ENCODE measurements around the gene ADAMTSL3. TPM values are rescaled to one million over a fixed set of nuclear protein-coding genes. Genes with fewer than 3 reads are reported as not detected.

Gene ADAMTSL3
- total RNA-seq, 1 experiment from 2014 or later, result 1.8 TPM

DNA sequence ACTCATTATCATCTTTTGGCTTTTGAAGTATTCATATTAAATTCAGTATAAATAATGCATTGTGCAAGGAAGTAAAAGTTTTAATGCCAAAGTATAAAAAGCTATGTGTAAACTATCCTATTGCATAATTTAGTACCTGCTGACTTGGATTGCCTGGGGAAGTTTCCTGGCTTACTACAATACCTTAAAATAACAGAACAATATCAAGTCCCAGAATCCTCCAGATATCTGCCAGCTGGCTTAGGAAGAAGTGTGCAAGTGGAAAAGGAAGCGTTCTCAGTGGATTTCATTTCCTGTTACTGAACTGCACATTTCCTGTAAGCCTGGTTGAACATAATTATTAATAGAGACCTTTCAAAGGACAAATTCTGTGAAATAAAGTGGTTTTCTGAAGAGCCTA is 236.7 kb downstream of the ADAMTSL3 start (continued):
- TF ChIP-seq, protein P1, sequence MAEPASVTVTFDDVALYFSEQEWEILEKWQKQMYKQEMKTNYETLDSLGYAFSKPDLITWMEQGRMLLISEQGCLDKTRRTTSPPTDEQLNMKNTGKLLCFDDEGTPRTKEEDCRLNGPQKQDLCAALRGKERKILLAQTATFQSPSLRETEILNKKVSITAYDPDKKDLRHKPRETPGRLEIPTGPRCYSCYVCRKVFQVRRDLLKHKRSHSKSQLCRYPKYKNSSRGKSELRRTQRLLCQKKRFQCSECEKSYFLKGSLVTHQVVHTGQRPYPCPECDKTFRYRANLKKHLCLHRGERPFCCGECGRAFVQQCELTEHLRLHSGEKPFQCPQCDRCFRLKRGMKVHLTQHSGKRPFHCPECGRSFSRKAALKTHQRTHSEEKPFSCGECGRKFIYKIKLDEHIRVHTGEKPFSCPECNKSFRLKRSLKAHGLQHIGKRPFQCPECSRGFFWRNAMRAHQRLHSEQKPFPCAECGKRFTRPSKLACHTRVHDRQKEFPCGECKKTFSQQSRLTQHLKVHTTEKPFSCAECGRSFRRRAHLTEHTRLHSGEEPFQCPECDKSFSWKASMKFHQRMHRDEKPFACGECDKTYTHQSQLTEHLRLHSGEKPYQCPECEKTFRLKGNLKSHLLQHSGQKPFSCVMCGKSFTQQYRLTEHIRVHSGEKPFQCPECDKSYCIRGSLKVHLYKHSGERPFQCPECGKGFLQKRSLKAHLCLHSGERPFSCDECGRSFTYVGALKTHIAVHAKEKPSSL (CRISPR knock-in tag; conservative IDR thresholded peaks at IDR 0.05), result no peak
- TF ChIP-seq, protein P2, sequence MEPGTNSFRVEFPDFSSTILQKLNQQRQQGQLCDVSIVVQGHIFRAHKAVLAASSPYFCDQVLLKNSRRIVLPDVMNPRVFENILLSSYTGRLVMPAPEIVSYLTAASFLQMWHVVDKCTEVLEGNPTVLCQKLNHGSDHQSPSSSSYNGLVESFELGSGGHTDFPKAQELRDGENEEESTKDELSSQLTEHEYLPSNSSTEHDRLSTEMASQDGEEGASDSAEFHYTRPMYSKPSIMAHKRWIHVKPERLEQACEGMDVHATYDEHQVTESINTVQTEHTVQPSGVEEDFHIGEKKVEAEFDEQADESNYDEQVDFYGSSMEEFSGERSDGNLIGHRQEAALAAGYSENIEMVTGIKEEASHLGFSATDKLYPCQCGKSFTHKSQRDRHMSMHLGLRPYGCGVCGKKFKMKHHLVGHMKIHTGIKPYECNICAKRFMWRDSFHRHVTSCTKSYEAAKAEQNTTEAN (CRISPR knock-in tag; IDR thresholded peaks at IDR 0.05), result no peak
- TF ChIP-seq TEAD1 (CRISPR knock-in tag; IDR thresholded peaks at IDR 0.05) (no peak), JUN (CRISPR knock-in tag; IDR thresholded peaks at IDR 0.05) (no peak), NFATC4 (CRISPR knock-in tag; IDR thresholded peaks at IDR 0.05) (no peak), MXD4 (CRISPR knock-in tag; IDR thresholded peaks at IDR 0.05; ENCODE audit: borderline replicate concordance) (no peak), JAZF1 (CRISPR knock-in tag; IDR thresholded peaks at IDR 0.05) (no peak)
- TF ChIP-seq, protein P3, sequence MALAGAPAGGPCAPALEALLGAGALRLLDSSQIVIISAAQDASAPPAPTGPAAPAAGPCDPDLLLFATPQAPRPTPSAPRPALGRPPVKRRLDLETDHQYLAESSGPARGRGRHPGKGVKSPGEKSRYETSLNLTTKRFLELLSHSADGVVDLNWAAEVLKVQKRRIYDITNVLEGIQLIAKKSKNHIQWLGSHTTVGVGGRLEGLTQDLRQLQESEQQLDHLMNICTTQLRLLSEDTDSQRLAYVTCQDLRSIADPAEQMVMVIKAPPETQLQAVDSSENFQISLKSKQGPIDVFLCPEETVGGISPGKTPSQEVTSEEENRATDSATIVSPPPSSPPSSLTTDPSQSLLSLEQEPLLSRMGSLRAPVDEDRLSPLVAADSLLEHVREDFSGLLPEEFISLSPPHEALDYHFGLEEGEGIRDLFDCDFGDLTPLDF (CRISPR knock-in tag; IDR thresholded peaks at IDR 0.05), result no peak
- TF ChIP-seq, protein P4, sequence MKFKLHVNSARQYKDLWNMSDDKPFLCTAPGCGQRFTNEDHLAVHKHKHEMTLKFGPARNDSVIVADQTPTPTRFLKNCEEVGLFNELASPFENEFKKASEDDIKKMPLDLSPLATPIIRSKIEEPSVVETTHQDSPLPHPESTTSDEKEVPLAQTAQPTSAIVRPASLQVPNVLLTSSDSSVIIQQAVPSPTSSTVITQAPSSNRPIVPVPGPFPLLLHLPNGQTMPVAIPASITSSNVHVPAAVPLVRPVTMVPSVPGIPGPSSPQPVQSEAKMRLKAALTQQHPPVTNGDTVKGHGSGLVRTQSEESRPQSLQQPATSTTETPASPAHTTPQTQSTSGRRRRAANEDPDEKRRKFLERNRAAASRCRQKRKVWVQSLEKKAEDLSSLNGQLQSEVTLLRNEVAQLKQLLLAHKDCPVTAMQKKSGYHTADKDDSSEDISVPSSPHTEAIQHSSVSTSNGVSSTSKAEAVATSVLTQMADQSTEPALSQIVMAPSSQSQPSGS (CRISPR knock-in tag; IDR thresholded peaks at IDR 0.05; ENCODE audit: borderline replicate concordance, low read depth), result no peak

DNA sequence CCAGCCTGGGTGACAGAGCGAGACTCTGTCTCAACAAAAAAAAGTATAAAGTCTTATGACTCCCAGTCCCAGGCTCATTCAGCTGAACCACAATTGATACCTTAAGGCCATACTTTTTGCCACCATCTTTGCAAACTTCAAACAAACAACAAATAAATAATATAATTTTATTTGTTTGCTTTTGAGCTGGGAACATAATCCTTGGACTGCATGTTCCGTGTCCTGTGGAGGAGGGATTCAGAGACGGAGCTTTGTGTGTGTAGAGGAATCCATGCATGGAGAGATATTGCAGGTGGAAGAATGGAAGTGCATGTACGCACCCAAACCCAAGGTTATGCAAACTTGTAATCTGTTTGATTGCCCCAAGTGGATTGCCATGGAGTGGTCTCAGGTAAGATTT is 238.6 kb downstream of the ADAMTSL3 start:
- CTCF ChIA-PET, result interaction anchor here (0.6 kb wide), 1 partner anchor 324 kb away, joined by 4 read pairs; no protein-coding TSS in a partner anchor
- Mint-ChIP-seq H3K4me3 (no peak overlapping the region), H3K36me3 (no peaks in the 10 kb centered on the region), H3K27ac (no peak overlapping the region), H3K27me3 (ENCODE audit: low read depth) (no peaks in the 10 kb centered on the region), H3K4me1 (no peaks in the 10 kb centered on the region), H3K9me3 (no peaks in the 10 kb centered on the region)
- ATAC-seq (no peak), DNase-seq (ENCODE audit: low spot score) (no peak)
- POLR2A ChIA-PET, result no interaction called here
- TF ChIP-seq, protein P5, sequence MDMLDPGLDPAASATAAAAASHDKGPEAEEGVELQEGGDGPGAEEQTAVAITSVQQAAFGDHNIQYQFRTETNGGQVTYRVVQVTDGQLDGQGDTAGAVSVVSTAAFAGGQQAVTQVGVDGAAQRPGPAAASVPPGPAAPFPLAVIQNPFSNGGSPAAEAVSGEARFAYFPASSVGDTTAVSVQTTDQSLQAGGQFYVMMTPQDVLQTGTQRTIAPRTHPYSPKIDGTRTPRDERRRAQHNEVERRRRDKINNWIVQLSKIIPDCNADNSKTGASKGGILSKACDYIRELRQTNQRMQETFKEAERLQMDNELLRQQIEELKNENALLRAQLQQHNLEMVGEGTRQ (CRISPR knock-in tag; IDR thresholded peaks at IDR 0.05), result no peak
- no peak for TF ChIP-seq ZNF423 (CRISPR knock-in tag; IDR thresholded peaks at IDR 0.05)
- no peak for TF ChIP-seq HMGA2 (CRISPR knock-in tag; IDR thresholded peaks at IDR 0.05)
- no peak for TF ChIP-seq JUN (CRISPR knock-in tag; IDR thresholded peaks at IDR 0.05)
- TF ChIP-seq TEAD1 (CRISPR knock-in tag; IDR thresholded peaks at IDR 0.05), result no peak
- no peak for TF ChIP-seq FOXP1 (CRISPR knock-in tag; IDR thresholded peaks at IDR 0.05; ENCODE audit: borderline replicate concordance)
- TF ChIP-seq, protein P2 (CRISPR knock-in tag; IDR thresholded peaks at IDR 0.05), result no peak
- TF ChIP-seq, protein P6, sequence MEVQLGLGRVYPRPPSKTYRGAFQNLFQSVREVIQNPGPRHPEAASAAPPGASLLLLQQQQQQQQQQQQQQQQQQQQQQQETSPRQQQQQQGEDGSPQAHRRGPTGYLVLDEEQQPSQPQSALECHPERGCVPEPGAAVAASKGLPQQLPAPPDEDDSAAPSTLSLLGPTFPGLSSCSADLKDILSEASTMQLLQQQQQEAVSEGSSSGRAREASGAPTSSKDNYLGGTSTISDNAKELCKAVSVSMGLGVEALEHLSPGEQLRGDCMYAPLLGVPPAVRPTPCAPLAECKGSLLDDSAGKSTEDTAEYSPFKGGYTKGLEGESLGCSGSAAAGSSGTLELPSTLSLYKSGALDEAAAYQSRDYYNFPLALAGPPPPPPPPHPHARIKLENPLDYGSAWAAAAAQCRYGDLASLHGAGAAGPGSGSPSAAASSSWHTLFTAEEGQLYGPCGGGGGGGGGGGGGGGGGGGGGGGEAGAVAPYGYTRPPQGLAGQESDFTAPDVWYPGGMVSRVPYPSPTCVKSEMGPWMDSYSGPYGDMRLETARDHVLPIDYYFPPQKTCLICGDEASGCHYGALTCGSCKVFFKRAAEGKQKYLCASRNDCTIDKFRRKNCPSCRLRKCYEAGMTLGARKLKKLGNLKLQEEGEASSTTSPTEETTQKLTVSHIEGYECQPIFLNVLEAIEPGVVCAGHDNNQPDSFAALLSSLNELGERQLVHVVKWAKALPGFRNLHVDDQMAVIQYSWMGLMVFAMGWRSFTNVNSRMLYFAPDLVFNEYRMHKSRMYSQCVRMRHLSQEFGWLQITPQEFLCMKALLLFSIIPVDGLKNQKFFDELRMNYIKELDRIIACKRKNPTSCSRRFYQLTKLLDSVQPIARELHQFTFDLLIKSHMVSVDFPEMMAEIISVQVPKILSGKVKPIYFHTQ (CRISPR knock-in tag; IDR thresholded peaks at IDR 0.05), result no peak
- no peak for TF ChIP-seq ELF4 (CRISPR knock-in tag; IDR thresholded peaks at IDR 0.05; ENCODE audit: low read depth)
- no peak for TF ChIP-seq SP1 (CRISPR knock-in tag; conservative IDR thresholded peaks at IDR 0.05)
- TF ChIP-seq RELA (CRISPR knock-in tag; IDR thresholded peaks at IDR 0.05; ENCODE audit: borderline replicate concordance), result no peak
- TF ChIP-seq, protein P7, sequence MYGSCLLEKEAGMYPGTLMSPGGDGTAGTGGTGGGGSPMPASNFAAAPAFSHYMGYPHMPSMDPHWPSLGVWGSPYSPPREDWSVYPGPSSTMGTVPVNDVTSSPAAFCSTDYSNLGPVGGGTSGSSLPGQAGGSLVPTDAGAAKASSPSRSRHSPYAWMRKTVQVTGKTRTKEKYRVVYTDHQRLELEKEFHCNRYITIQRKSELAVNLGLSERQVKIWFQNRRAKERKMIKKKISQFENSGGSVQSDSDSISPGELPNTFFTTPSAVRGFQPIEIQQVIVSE (CRISPR knock-in tag; IDR thresholded peaks at IDR 0.05; ENCODE audit: borderline replicate concordance), result no peak
- TF ChIP-seq, protein P8, sequence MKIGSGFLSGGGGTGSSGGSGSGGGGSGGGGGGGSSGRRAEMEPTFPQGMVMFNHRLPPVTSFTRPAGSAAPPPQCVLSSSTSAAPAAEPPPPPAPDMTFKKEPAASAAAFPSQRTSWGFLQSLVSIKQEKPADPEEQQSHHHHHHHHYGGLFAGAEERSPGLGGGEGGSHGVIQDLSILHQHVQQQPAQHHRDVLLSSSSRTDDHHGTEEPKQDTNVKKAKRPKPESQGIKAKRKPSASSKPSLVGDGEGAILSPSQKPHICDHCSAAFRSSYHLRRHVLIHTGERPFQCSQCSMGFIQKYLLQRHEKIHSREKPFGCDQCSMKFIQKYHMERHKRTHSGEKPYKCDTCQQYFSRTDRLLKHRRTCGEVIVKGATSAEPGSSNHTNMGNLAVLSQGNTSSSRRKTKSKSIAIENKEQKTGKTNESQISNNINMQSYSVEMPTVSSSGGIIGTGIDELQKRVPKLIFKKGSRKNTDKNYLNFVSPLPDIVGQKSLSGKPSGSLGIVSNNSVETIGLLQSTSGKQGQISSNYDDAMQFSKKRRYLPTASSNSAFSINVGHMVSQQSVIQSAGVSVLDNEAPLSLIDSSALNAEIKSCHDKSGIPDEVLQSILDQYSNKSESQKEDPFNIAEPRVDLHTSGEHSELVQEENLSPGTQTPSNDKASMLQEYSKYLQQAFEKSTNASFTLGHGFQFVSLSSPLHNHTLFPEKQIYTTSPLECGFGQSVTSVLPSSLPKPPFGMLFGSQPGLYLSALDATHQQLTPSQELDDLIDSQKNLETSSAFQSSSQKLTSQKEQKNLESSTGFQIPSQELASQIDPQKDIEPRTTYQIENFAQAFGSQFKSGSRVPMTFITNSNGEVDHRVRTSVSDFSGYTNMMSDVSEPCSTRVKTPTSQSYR (CRISPR knock-in tag; IDR thresholded peaks at IDR 0.05), result no peak
- TF ChIP-seq ZNF121 (CRISPR knock-in tag; IDR thresholded peaks at IDR 0.05), result no peak
